HEK293 (cell line): ENCODE data around the gene PAX2.

Source experiments
- CTCF ChIA-PET: fragments of 350-600 bp; formaldehyde crosslinking; extraction: SDS; loops from one replicate; lab custom pipeline; 2021; ENCODE audit warnings: antibody characterized with exemption; lab: Yijun Ruan, JAX
- POLR2A ChIA-PET: fragments of 300-600 bp; formaldehyde crosslinking; extraction: SDS; loops from one replicate; lab custom pipeline; 2020; ENCODE audit warnings: antibody characterized with exemption, inconsistent platforms; lab: Yijun Ruan, JAX
- H3K27ac ChIP-seq: fragments of 200-500 bp; sonication (Bioruptor generic); 2 replicates; pipeline ENCODE4 v1.5.1; 2014; ENCODE audit warnings: low read depth, low read length, control low read depth, inconsistent platforms; ENCODE audit errors: extremely low read depth
- H3K36me3 ChIP-seq, 2 experiments: fragments of 200-500 bp in 1 of 2; sonication (Bioruptor generic) in 1 of 2; 1 replicate in 1 of 2; 2 replicates in 1 of 2; pipeline ENCODE4 v1.5.1; 2014 to 2017; ENCODE audit warnings: inconsistent platforms in 2 of 2, low read length in 2 of 2; ENCODE audit not compliant: control insufficient read depth in 2 of 2, insufficient read depth in 1 of 2
- H3K4me1 ChIP-seq: fragments of 200-500 bp; sonication (Bioruptor generic); 2 replicates; pipeline ENCODE4 v1.5.1; 2014; ENCODE audit warnings: mild to moderate bottlenecking, low read length, inconsistent platforms; ENCODE audit not compliant: control insufficient read depth, insufficient read depth
- H3K4me3 ChIP-seq: 2 replicates; pipeline ENCODE4 v1.5.1; 2011; ENCODE audit warnings: low read depth, mild to moderate bottlenecking, control low read depth, low read length, moderate library complexity
- H3K9me3 ChIP-seq: fragments of 200-500 bp; sonication (Bioruptor generic); 2 replicates; pipeline ENCODE4 v1.5.1; 2014; ENCODE audit warnings: low read depth, low read length, inconsistent platforms; ENCODE audit not compliant: control insufficient read depth, insufficient read depth
- ELK4 ChIP-seq: IDR thresholded peaks from 2 replicates; pipeline ENCODE4 v1.6.1; 2011; ENCODE audit warnings: mild to moderate bottlenecking, low read depth, low read length, borderline replicate concordance
- GFI1B ChIP-seq: fragments of 450-650 bp; formaldehyde crosslinking; IDR thresholded peaks from 2 replicates; pipeline ENCODE4 v1.5.1; 2016; ENCODE audit warnings: missing biosample characterization, missing genetic modification characterization
- GLIS2 ChIP-seq: fragments of 450-650 bp; formaldehyde crosslinking; IDR thresholded peaks from 2 replicates; pipeline ENCODE4 v1.5.1; 2016; ENCODE audit warnings: missing biosample characterization, missing genetic modification characterization
- HOXA7 ChIP-seq: sonication (generic); formaldehyde crosslinking; IDR thresholded peaks from 2 replicates; pipeline ENCODE4 v1.8.1; 2022; ENCODE audit warnings: missing genetic modification reagents, borderline replicate concordance
- HOXC10 ChIP-seq: sonication (generic); formaldehyde crosslinking; IDR thresholded peaks from 2 replicates; pipeline ENCODE4 v1.8.1; 2023; ENCODE audit warnings: mild to moderate bottlenecking, missing genetic modification reagents
- KLF1 ChIP-seq: fragments of 450-650 bp; formaldehyde crosslinking; IDR thresholded peaks from 2 replicates; pipeline ENCODE4 v1.5.1; 2016; ENCODE audit warnings: missing biosample characterization, missing genetic modification characterization
- KLF8 ChIP-seq: fragments of 450-650 bp; formaldehyde crosslinking; IDR thresholded peaks from 2 replicates; pipeline ENCODE4 v1.5.1; 2016; ENCODE audit warnings: missing biosample characterization, missing genetic modification characterization
- MZF1 ChIP-seq: fragments of 450-650 bp; formaldehyde crosslinking; IDR thresholded peaks from 2 replicates; pipeline ENCODE4 v1.5.1; 2017; ENCODE audit warnings: missing biosample characterization, missing genetic modification characterization, borderline replicate concordance
- PRDM1 ChIP-seq: fragments of 450-650 bp; formaldehyde crosslinking; IDR thresholded peaks from 2 replicates; pipeline ENCODE4; 2016; ENCODE audit warnings: missing biosample characterization, missing genetic modification characterization
- SALL2 ChIP-seq: fragments of 450-650 bp; formaldehyde crosslinking; IDR thresholded peaks from 2 replicates; pipeline ENCODE4 v1.5.0; 2017; ENCODE audit warnings: missing biosample characterization, mild to moderate bottlenecking, missing genetic modification characterization, borderline replicate concordance
- WT1 ChIP-seq: fragments of 450-650 bp; formaldehyde crosslinking; IDR thresholded peaks from 2 replicates; pipeline ENCODE4 v1.5.1; 2016; ENCODE audit warnings: missing biosample characterization, missing genetic modification characterization
- ZFHX2 ChIP-seq: fragments of 450-650 bp; formaldehyde crosslinking; conservative IDR thresholded peaks from 2 replicates; pipeline ENCODE4 v1.5.1; 2016; ENCODE audit warnings: missing biosample characterization, missing genetic modification characterization
- ZNF138 ChIP-seq: fragments of 450-650 bp; formaldehyde crosslinking; IDR thresholded peaks from 2 replicates; pipeline ENCODE4 v1.5.1; 2016; ENCODE audit warnings: missing biosample characterization, missing genetic modification characterization, borderline replicate concordance
- ZNF155 ChIP-seq: fragments of 450-650 bp; formaldehyde crosslinking; IDR thresholded peaks from 2 replicates; pipeline ENCODE4 v1.5.1; 2016; ENCODE audit warnings: missing biosample characterization, missing genetic modification characterization
- ZNF366 ChIP-seq: fragments of 450-650 bp; formaldehyde crosslinking; conservative IDR thresholded peaks from 2 replicates; pipeline ENCODE4 v1.5.1; 2016; ENCODE audit warnings: missing biosample characterization, missing genetic modification characterization
- ZNF416 ChIP-seq: fragments of 450-650 bp; formaldehyde crosslinking; IDR thresholded peaks from 2 replicates; pipeline ENCODE4 v1.5.1; 2016; ENCODE audit warnings: missing biosample characterization, missing genetic modification characterization
- ZNF423 ChIP-seq: fragments of 450-650 bp; formaldehyde crosslinking; IDR thresholded peaks from 2 replicates; pipeline ENCODE4 v1.5.1; 2016; ENCODE audit warnings: missing biosample characterization, missing genetic modification characterization
- ZNF530 ChIP-seq: fragments of 450-650 bp; formaldehyde crosslinking; IDR thresholded peaks from 2 replicates; pipeline ENCODE4 v1.5.1; 2016; ENCODE audit warnings: low read depth, missing biosample characterization, missing genetic modification characterization
- ZNF571 ChIP-seq: fragments of 450-650 bp; formaldehyde crosslinking; IDR thresholded peaks from 2 replicates; pipeline ENCODE4 v1.5.0; 2017; ENCODE audit warnings: missing biosample characterization, missing genetic modification characterization
- ZNF600 ChIP-seq: fragments of 450-650 bp; formaldehyde crosslinking; IDR thresholded peaks from 2 replicates; pipeline ENCODE4 v1.5.1; 2016; ENCODE audit warnings: missing biosample characterization, missing genetic modification characterization
- ZNF623 ChIP-seq: fragments of 450-650 bp; formaldehyde crosslinking; IDR thresholded peaks from 2 replicates; pipeline ENCODE4 v1.5.1; 2016; ENCODE audit warnings: missing biosample characterization, missing genetic modification characterization
- ZNF776 ChIP-seq: fragments of 450-650 bp; formaldehyde crosslinking; IDR thresholded peaks from 2 replicates; pipeline ENCODE4 v1.5.0; 2017; ENCODE audit warnings: missing biosample characterization, missing genetic modification characterization, borderline replicate concordance
- ZNF792 ChIP-seq: fragments of 450-650 bp; formaldehyde crosslinking; IDR thresholded peaks from 2 replicates; pipeline ENCODE4 v1.5.1; 2016; ENCODE audit warnings: missing biosample characterization, missing genetic modification characterization
- ZSCAN30 ChIP-seq: fragments of 450-650 bp; IDR thresholded peaks from 2 replicates; pipeline ENCODE4 v1.5.1; 2018; ENCODE audit warnings: missing biosample characterization, mild to moderate bottlenecking, missing genetic modification characterization, moderate library complexity
- TF ChIP-seq, protein P1 (sequence below): fragments of 450-650 bp; formaldehyde crosslinking; IDR thresholded peaks from 2 replicates; pipeline ENCODE4 v1.5.1; 2016; ENCODE audit warnings: missing biosample characterization, missing genetic modification characterization
- TF ChIP-seq, protein P2 (sequence below): fragments of 450-650 bp; formaldehyde crosslinking; IDR thresholded peaks from 2 replicates; pipeline ENCODE4 v1.5.1; 2017; ENCODE audit warnings: missing biosample characterization, missing genetic modification characterization
- TF ChIP-seq, protein P3 (sequence below): fragments of 450-650 bp; formaldehyde crosslinking; IDR thresholded peaks from 2 replicates; pipeline ENCODE4 v1.5.1; 2016; ENCODE audit warnings: missing biosample characterization, missing genetic modification characterization, borderline replicate concordance

The PAX2 gene

DNA sequence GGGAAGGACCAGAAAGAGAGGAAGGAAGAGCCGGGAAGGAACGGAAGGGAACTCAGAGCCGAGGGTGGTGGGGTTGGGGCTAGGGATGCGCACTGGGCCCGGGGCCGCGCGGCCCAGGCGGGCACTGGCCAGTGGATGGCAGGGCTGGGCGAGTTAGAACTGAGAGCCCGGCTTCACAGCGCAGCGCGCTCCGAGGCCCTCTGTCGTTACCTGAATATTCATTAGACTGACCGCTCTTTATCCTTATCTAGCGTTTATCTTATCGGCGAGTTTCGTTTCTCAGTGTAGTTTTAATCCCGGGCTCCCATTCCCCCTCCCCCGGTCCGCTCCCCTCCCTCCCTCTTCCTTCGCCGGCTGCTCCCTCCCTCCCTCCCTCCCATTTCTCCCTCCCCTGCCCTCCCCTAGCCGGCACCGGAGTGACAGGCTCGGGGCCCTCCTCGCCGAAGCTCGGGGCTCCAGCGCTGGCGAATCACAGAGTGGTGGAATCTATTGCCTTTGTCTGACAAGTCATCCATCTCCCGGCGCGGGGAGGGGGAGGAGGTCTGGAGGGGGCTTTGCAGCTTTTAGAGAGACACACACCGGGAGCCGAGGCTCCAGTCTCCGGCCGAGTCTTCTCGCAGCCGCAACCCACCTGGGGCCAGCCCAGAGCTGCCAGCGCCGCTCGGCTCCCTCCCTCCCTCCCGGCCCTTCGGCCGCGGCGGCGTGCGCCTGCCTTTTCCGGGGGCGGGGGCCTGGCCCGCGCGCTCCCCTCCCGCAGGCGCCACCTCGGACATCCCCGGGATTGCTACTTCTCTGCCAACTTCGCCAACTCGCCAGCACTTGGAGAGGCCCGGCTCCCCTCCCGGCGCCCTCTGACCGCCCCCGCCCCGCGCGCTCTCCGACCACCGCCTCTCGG lies at the start of gene PAX2 (continued):
- TF ChIP-seq, protein P1, sequence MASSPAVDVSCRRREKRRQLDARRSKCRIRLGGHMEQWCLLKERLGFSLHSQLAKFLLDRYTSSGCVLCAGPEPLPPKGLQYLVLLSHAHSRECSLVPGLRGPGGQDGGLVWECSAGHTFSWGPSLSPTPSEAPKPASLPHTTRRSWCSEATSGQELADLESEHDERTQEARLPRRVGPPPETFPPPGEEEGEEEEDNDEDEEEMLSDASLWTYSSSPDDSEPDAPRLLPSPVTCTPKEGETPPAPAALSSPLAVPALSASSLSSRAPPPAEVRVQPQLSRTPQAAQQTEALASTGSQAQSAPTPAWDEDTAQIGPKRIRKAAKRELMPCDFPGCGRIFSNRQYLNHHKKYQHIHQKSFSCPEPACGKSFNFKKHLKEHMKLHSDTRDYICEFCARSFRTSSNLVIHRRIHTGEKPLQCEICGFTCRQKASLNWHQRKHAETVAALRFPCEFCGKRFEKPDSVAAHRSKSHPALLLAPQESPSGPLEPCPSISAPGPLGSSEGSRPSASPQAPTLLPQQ (tag by site-specific recombination): no peak
- peak; percentile 51; the same call in 1 of the 2 replicates for TF ChIP-seq WT1 (tag by site-specific recombination)
- no peak for TF ChIP-seq KLF1 (tag by site-specific recombination)
- peak; percentile 39; the same call in 1 of the 2 replicates for TF ChIP-seq GLIS2 (tag by site-specific recombination)
- TF ChIP-seq ZSCAN30 (tag by site-specific recombination): peak; percentile 14; the same call in 1 of the 2 replicates

GRCh38 chr10:100696477-100696901 lies 48.9 kb upstream of the PAX2 start:
- H3K9me3 ChIP-seq: no peaks in the 10 kb centered on the region
- ChIA-PET POLR2A (no interaction called here), CTCF (interaction anchor here (0.6 to 1.1 kb wide), 3 partner anchors 27 to 176 kb away, joined by 3 to 5 read pairs (median 4); no protein-coding TSS in a partner anchor)
- H3K4me3 ChIP-seq: no peak overlapping the region
- H3K27ac ChIP-seq: no peak overlapping the region
- TF ChIP-seq ZNF155 (tag by site-specific recombination) (no peak), ZNF600 (no peak), ZNF423 (tag by site-specific recombination) (no peak), ZNF776 (tag by site-specific recombination) (no peak), HOXA7 (CRISPR knock-in tag) (no peak), GFI1B (tag by site-specific recombination) (no peak), HOXC10 (no peak), ZNF623 (tag by site-specific recombination) (no peak), MZF1 (tag by site-specific recombination) (no peak), ZNF366 (tag by site-specific recombination) (peak; percentile 93), SALL2 (tag by site-specific recombination) (no peak), ZNF138 (tag by site-specific recombination) (no peak), ZNF571 (tag by site-specific recombination) (no peak), ELK4 (no peak), PRDM1 (peak; percentile 94), KLF8 (peak; percentile 31; the same call in 1 of the 2 replicates), ZNF416 (tag by site-specific recombination) (no peak), ZNF530 (no peak), ZNF792 (tag by site-specific recombination) (no peak), ZFHX2 (tag by site-specific recombination) (no peak)
- TF ChIP-seq, protein P2, sequence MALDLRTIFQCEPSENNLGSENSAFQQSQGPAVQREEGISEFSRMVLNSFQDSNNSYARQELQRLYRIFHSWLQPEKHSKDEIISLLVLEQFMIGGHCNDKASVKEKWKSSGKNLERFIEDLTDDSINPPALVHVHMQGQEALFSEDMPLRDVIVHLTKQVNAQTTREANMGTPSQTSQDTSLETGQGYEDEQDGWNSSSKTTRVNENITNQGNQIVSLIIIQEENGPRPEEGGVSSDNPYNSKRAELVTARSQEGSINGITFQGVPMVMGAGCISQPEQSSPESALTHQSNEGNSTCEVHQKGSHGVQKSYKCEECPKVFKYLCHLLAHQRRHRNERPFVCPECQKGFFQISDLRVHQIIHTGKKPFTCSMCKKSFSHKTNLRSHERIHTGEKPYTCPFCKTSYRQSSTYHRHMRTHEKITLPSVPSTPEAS (tag by site-specific recombination): peak; percentile 64
- TF ChIP-seq, protein P3, sequence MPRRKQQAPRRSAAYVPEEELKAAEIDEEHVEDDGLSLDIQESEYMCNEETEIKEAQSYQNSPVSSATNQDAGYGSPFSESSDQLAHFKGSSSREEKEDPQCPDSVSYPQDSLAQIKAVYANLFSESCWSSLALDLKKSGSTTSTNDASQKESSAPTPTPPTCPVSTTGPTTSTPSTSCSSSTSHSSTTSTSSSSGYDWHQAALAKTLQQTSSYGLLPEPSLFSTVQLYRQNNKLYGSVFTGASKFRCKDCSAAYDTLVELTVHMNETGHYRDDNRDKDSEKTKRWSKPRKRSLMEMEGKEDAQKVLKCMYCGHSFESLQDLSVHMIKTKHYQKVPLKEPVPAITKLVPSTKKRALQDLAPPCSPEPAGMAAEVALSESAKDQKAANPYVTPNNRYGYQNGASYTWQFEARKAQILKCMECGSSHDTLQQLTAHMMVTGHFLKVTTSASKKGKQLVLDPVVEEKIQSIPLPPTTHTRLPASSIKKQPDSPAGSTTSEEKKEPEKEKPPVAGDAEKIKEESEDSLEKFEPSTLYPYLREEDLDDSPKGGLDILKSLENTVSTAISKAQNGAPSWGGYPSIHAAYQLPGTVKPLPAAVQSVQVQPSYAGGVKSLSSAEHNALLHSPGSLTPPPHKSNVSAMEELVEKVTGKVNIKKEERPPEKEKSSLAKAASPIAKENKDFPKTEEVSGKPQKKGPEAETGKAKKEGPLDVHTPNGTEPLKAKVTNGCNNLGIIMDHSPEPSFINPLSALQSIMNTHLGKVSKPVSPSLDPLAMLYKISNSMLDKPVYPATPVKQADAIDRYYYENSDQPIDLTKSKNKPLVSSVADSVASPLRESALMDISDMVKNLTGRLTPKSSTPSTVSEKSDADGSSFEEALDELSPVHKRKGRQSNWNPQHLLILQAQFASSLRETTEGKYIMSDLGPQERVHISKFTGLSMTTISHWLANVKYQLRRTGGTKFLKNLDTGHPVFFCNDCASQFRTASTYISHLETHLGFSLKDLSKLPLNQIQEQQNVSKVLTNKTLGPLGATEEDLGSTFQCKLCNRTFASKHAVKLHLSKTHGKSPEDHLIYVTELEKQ (tag by site-specific recombination): 0 out of 2 replicates have a peak, but pooled peaks have one; percentile 20
- no peaks in the 10 kb centered on the region for H3K36me3 ChIP-seq
- no peaks in the 10 kb centered on the region for H3K4me1 ChIP-seq
